ENCODE measurements around the gene CCNL1.

GRCh38 chr3:157157836-157158235 lies 2.1 kb downstream of the CCNL1 start:
- TF ChIP-seq SP1 (IDR thresholded peaks at IDR 0.05), result no peak
- TF ChIP-seq CTBP1 (IDR thresholded peaks at IDR 0.05; ENCODE audit: borderline replicate concordance), result no peak
- no peak for TF ChIP-seq TARDBP (IDR thresholded peaks at IDR 0.05)
- no peak for TF ChIP-seq BHLHE40 (IDR thresholded peaks at IDR 0.05; ENCODE audit: borderline replicate concordance)
- TF ChIP-seq HDGF (IDR thresholded peaks at IDR 0.05; ENCODE audit: borderline replicate concordance), result no peak
- no peak for TF ChIP-seq FOXK2 (IDR thresholded peaks at IDR 0.05)
- TF ChIP-seq, protein P1, sequence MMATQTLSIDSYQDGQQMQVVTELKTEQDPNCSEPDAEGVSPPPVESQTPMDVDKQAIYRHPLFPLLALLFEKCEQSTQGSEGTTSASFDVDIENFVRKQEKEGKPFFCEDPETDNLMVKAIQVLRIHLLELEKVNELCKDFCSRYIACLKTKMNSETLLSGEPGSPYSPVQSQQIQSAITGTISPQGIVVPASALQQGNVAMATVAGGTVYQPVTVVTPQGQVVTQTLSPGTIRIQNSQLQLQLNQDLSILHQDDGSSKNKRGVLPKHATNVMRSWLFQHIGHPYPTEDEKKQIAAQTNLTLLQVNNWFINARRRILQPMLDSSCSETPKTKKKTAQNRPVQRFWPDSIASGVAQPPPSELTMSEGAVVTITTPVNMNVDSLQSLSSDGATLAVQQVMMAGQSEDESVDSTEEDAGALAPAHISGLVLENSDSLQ (IDR thresholded peaks at IDR 0.05), result no peak

Measured in HEK293T (cell line).